Activated T-helper 9 cell treated with anti-CD3 and anti-CD28 coated beads, Interleukin-2, amount 50 U/mL, for 16 hours (primary cell): ENCODE results near the gene TGM1.
"Not testable (repeated sequence)": the region's sequence is repeated elsewhere in the genome, so short reads cannot be mapped to it uniquely, and the experiment has no call there.

ENCODE experiments used
- DNase-seq: peaks from one replicate; pipeline ENCODE4 v3.0.0-alpha.2; 2020; ENCODE audit warnings: low read depth

The TGM1 gene

GRCh38 chr14:24233538-24233866, 29.5 kb downstream of the TGM1 start:
- no peak for DNase-seq

DNA sequence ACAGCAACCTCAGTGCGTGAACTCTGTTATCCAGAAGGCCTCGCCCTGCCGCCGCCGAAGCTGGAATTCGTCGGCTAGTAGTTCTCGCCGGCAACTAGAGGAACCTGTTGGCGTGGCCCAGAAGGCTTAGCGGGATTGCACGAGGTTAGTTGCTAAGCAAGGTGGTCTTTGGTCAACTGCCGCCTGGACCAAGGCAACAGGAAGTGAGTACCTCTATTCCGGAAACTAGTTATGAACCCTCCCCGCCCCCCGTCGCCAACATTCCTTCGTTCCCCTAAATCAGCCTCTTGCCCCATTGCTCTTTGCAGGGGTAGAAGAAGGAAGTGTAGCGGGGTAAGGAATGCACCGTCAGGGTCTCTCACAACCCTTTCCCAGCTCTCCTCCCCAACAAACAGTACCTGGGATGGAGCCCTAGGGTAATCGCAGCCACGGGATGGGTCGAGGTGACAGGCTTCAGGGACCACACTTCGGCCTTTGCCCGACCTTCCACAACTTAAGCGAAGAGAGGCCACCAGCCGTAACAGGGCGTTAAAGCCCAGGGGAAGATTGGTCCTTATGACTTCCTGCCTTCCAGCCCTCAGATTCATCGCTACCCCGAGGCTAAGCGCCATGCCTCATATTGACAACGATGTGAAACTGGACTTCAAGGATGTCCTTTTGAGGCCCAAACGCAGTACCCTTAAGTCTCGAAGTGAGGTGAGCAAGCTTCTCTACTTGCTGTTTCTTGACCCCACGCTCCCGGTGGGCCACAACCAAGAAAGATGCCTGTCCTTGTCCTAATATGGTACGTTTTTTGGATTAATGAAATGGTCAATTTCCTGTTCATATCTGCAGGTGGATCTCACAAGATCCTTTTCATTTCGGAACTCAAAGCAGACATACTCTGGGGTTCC, 30.1 kb downstream of the TGM1 start, which contains the start of gene GMPR2:
TSS of gene GMPR2 (plus strand) at position 285 of the 893 bp plus-strand sequence. CDS start at position 610, 325 bp downstream.
- no peak for DNase-seq

- DNase-seq: peak; percentile 83
Observed at GRCh38 chr14:24232121-24232644, 30.8 kb downstream of the TGM1 start, which contains the start of gene NEDD8. NEDD8 (minus strand) TSS chr14:24232367; CDS start chr14:24232267, 100 bp downstream.

GRCh38 chr14:24231263-24232120, 31.5 kb downstream of the TGM1 start:
- DNase-seq: no peak

GRCh38 chr14:24228902-24229301, 34.1 kb downstream of the TGM1 start:
- DNase-seq: no peak

DNA sequence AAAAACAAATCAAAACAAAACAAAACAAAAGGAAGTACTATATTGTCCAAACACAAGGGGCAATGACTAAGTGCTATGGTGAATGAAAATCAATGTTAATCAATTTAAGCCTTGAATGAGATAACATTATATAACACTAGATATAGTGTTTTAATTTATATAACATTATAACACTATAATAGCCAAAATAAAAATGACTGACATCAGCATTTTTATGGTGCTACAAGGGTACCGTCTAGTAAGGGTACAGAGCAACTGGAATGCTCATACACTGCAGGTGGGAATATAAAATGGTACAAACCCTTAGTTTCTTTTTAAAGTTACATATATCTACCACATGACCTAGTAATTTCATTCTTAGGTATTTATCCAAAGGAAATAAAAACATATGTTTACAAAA, 36.5 kb downstream of the TGM1 start:
- no peak for DNase-seq

DNA sequence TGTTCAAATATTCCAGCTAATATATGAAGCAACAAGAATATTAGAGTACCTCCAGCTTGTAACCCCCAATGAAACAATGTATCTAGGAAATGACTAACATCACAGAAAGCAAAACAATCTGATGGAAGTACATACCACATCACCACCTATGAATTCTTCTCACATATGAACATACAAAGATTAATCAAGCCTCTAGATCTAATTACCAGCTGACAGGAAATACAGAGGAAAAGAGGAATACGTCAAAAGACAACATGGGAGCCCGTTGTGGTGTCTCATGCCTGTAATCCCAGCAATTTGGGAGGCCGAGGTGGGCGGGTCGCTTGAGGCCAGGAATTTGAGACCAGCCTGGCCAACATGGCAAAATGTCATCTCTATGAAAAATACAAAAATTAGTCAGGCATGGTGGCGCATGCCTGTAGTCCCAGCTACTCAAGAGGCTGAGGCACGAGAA, 38.3 kb downstream of the TGM1 start:
- no peak for DNase-seq

GRCh38 chr14:24222987-24223386, 40.0 kb downstream of the TGM1 start:
- DNase-seq: not testable (repeated sequence)

DNA sequence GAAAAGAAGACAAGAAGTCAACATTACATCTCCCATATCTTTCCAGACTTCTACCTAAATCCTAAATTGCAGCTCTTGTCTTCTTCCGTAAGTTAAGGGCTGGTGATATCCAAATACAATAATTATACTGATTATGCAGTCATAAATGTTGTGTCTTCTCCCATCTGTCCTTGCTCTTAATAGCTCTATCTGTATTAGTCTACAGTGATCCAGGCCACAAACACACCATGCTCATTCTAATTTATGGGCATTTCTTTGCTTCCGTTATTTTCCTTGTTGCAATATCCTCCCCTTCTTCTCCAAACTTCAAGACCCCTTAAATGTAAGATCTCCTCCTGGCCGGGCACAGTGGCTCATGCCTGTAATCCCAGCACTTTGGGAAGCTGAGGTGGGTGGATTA, 43.5 kb downstream of the TGM1 start:
- no peak for DNase-seq

DNA sequence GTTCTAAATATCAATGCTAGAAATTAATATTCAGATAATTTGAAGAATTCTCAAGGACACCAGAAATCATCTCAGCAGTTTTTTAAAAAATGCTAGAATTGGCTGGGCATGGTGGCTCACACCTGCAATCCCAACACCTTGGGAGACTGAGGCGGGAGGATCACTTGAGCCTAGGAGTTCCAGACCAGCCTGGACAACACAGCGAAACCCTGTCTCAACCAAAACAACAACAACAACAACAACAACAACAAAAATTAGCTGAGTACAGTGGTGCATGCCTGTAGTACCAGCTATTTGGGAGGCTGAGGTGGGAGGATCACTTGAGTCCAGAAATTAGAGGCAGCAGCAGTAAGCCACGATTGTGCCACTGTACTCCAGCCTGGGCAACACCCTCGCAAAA, 43.9 kb downstream of the TGM1 start:
- no peak for DNase-seq

GRCh38 chr14:24216876-24217275, 46.1 kb downstream of the TGM1 start:
- DNase-seq: not testable (repeated sequence)

- DNase-seq: no peak
Observed at GRCh38 chr14:24216345-24216699, 46.7 kb downstream of the TGM1 start.

- DNase-seq: peak; percentile 77
Observed at GRCh38 chr14:24215495-24216344, 47.3 kb downstream of the TGM1 start, which contains the start of gene MDP1. MDP1 (minus strand) TSS chr14:24216066; CDS start chr14:24215955, 111 bp downstream.

- no peak for DNase-seq
Observed at GRCh38 chr14:24213866-24214662, 48.9 kb downstream of the TGM1 start.

GRCh38 chr14:24212924-24213865, 49.8 kb downstream of the TGM1 start, which contains the start of gene CHMP4A:
CHMP4A (minus strand) TSS chr14:24213488; CDS start chr14:24213439, 49 bp downstream.
- peak; percentile 94 for DNase-seq

GRCh38 chr14:24211311-24211710, 51.7 kb downstream of the TGM1 start:
- no peak for DNase-seq

GRCh38 chr14:24207625-24208024, 55.4 kb downstream of the TGM1 start:
- DNase-seq: no peak

DNA sequence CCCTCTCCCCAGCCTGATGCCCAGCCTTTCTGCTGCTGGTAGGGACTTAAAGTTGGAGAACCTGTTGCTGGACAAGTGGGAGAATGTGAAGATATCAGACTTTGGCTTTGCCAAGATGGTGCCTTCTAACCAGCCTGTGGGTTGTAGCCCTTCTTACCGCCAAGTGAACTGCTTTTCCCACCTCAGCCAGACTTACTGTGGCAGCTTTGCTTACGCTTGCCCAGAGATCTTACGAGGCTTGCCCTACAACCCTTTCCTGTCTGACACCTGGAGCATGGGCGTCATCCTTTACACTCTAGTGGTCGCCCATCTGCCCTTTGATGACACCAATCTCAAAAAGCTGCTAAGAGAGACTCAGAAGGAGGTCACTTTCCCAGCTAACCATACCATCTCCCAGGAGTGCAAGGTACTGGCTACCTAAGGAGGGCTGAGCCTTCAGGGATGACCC, 55.8 kb downstream of the TGM1 start:
- DNase-seq: no peak
